Neutrophil (primary cell): Measurements from ENCODE around the gene NAXE.
A peak's percentile ranks its signal among the peaks of the same experiment; 100 is the strongest.
"Not testable (repeated sequence)": the region's sequence is repeated elsewhere in the genome, so short reads cannot be mapped to it uniquely, and the experiment has no call there.

Experiments used
- H3K27ac ChIP-seq: fragments of 200-600 bp; sonication (generic); 2 replicates; pipeline ENCODE4 v1.5.1; 2016; ENCODE audit warnings: mild to moderate bottlenecking, moderate library complexity
- H3K27me3 ChIP-seq: fragments of 200-600 bp; sonication (generic); 2 replicates; pipeline ENCODE4 v1.6.0; 2016; ENCODE audit warnings: mild to moderate bottlenecking
- H3K36me3 ChIP-seq: fragments of 200-600 bp; sonication (generic); 2 replicates; pipeline ENCODE4 v1.5.1; 2017
- H3K4me1 ChIP-seq, 2 experiments: fragments of 200-600 bp in 1 of 2; sonication (generic) in 1 of 2; 1 replicate in 1 of 2; 2 replicates in 1 of 2; pipeline versions ENCODE4 v1.5.1 to v1.6.1; 2013 to 2016; ENCODE audit warnings: low read depth in 1 of 2, low read length in 1 of 2, mild to moderate bottlenecking in 1 of 2, moderate library complexity in 1 of 2; ENCODE audit not compliant: control insufficient read depth in 1 of 2, insufficient read depth in 1 of 2
- H3K4me3 ChIP-seq, 2 experiments: fragments of 200-600 bp in 1 of 2; sonication (generic) in 1 of 2; 1 replicate in 1 of 2; 2 replicates in 1 of 2; pipeline ENCODE4 v1.5.1; 2013 to 2016; ENCODE audit warnings: low read depth in 1 of 2, low read length in 1 of 2, mild to moderate bottlenecking in 1 of 2, moderate library complexity in 1 of 2
- H3K9me3 ChIP-seq: fragments of 200-600 bp; sonication (generic); 2 replicates; pipeline ENCODE4 v1.5.1; 2016
- TF ChIP-seq, protein P1 (sequence below): fragments of 200-600 bp; sonication (generic); IDR thresholded peaks from 2 replicates; pipeline ENCODE4 v1.5.1; 2016; ENCODE audit warnings: antibody characterized with exemption

NAXE gene

DNA sequence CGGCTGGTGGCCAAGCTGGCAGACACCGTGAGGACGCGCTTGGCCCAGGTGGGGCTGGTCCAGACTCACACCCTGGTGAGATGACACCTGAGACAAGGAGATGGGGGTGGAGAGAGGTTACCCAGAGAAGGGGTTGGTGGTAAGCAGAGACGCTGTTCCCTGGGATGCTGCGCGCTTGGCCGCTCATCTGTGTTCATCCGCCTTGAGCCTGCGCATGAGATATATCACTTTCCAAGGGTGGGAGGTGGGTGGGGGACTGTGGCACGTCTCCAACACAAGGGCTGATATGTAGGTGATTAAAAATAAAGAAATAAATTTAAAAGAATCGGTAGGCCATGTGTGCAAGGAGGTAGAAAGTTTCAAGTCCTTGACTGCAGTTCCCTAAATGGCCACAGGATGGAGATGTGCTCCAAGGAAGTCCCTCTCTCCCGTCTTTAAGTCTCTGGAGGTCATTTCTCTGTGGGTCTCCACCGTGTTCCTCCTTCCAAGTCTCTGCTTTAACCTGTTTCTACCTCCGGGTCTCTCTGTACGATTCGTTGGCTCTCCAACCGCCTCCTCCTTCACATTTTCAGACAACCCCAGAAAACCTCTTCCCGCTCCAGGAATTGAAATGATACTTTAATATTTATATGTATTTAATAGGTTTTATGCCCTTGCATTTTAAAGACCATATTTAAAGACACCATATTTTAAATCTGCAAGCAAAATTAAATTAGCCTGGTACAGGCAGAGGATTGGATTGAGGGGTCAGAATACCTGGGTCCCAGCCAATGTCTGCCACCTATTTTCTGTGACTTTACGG is 7.6 kb upstream of the NAXE start:
- no peaks in the 10 kb centered on the region for H3K36me3 ChIP-seq
- TF ChIP-seq, protein P1, sequence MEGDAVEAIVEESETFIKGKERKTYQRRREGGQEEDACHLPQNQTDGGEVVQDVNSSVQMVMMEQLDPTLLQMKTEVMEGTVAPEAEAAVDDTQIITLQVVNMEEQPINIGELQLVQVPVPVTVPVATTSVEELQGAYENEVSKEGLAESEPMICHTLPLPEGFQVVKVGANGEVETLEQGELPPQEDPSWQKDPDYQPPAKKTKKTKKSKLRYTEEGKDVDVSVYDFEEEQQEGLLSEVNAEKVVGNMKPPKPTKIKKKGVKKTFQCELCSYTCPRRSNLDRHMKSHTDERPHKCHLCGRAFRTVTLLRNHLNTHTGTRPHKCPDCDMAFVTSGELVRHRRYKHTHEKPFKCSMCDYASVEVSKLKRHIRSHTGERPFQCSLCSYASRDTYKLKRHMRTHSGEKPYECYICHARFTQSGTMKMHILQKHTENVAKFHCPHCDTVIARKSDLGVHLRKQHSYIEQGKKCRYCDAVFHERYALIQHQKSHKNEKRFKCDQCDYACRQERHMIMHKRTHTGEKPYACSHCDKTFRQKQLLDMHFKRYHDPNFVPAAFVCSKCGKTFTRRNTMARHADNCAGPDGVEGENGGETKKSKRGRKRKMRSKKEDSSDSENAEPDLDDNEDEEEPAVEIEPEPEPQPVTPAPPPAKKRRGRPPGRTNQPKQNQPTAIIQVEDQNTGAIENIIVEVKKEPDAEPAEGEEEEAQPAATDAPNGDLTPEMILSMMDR: peak; percentile 85
- no peaks in the 10 kb centered on the region for H3K9me3 ChIP-seq
- H3K27me3 ChIP-seq: no peaks in the 10 kb centered on the region
- H3K4me1 ChIP-seq: no peaks in the 10 kb centered on the region
- no peak overlapping the region for H3K4me3 ChIP-seq
- H3K27ac ChIP-seq: no peak overlapping the region

DNA sequence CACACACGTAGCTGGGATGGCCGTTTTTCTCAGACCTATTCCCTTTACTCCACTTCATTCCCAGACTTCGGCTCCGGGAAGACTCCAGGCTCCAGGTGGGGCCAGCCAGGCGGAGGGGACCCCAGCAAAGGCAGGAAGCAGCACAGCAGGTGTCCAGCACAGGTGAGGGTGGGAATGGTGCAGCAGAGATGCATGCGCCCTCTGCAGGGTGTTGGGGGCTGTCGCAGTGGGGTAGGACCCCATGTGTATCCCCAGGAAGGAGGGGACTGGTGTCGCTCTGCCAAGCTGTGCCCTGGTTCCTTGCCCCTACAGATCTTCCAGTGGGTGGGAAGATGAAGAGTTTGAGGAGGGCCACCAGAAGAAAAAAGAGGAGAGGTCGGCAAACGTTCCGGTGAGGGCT is 6.8 kb upstream of the NAXE start:
- H3K4me1 ChIP-seq: no peaks in the 10 kb centered on the region
- no peaks in the 10 kb centered on the region for H3K27me3 ChIP-seq
- TF ChIP-seq, protein P1: no peak
- no peaks in the 10 kb centered on the region for H3K36me3 ChIP-seq
- no peak overlapping the region for H3K27ac ChIP-seq
- H3K4me3 ChIP-seq: no peak overlapping the region
- no peaks in the 10 kb centered on the region for H3K9me3 ChIP-seq

DNA sequence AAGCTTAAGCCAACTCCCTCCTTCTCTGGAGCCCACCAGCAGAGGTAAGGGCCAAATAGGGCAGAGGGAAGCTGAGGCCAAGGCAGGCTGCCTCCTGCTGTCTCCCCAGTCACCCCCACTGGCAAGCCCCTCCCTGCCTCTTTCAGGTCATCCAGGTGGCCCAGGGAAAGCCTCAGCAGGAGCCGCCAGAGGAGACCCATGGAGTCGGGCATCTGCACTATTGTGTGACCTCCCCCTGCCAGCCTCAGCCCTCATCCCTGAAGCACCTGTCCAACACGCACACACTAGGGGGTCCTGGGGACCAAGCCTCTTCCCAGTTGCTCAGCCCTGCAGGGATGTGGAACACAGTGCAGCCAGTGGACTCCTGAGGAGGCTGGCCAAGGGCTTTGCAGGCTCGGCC is 5.3 kb upstream of the NAXE start:
- no peak overlapping the region for H3K27ac ChIP-seq
- no peaks in the 10 kb centered on the region for H3K27me3 ChIP-seq
- H3K4me1 ChIP-seq: peaks cover 4 to 5% of the 10 kb centered on the region in 2 experiments

DNA sequence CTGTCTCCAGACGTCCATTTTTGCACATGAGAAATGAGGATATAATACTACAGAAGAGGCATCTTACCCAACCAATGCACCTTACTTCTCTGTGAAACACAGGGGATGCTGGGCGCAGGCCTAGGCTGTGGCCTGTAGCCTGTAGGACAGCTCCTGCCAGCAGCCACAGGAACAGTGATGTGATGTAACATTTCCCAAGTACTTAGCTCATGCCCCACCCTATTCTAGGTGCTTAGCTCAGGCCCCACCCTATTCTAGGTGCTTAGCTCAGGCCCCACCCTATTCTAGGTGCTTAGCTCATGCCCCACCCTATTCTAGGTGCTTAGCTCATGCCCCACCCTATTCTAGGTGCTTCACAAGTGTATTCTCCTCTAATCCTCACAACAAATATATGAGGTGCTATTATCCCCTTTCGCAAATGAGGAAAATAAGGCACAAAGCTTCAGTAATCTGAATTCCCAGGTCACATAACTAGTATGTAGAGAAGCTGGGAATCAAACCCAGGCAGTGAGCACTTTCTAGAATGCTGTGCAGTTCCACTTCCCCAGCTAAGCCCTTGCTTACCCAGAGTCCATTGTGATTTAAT is 4.6 kb upstream of the NAXE start:
- Histone ChIP-seq H3K27ac (no peak overlapping the region), H3K27me3 (no peaks in the 10 kb centered on the region), H3K4me1 (peaks cover 8% of the 10 kb centered on the region in 2 experiments), H3K9me3 (no peaks in the 10 kb centered on the region), H3K4me3 (no peak overlapping the region), H3K36me3 (no peaks in the 10 kb centered on the region)
- TF ChIP-seq, protein P1: no peak

More for the DNA sequence above, 5.3 kb upstream of the NAXE start:
- Histone ChIP-seq H3K4me3 (no peak overlapping the region), H3K9me3 (no peaks in the 10 kb centered on the region), H3K36me3 (no peaks in the 10 kb centered on the region)
- TF ChIP-seq, protein P1: no peak

DNA sequence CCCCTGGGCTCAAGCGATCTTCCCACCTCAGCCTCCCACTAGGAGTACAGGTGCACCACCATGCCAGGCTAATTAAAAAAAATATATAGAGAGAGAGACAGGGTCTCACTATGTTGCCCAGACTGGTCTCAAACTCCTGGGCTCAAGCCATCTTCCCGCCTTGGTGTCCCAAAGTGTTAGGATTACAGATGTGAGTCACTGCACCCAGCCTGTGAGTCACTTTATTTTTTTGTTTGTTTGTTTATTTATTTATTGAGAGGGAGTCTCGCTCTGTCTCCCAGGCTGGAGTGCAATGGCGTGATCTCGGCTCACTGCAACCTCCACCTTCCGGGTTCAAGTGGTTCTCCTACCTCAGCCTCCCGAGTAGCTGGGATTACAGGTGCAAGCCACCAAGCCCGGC is 3.6 kb upstream of the NAXE start:
- not testable (repeated sequence) for H3K27me3 ChIP-seq, H3K9me3 ChIP-seq, H3K4me3 ChIP-seq, H3K36me3 ChIP-seq, H3K27ac ChIP-seq
- peaks cover 11 to 12% of the 10 kb centered on the region in 2 experiments for H3K4me1 ChIP-seq

DNA sequence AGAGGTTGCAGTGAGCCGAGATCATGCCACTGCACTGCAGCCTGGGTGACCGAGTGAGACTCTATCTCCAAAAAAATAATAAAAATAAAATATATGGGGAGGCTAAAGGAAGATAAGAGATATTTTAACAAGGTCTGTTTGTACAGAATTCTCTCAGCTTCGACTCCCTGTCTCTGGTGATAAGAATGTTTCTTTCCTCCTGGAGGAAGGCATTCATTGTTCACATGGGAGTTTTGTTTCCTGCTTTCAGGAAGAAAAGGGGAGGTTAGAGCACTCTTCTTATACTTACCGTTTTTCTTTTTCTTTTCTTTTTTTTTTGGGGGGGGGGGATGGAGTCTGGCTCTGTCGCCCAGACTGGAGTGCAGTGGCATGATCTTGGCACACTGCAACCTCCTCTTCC is 2.0 kb upstream of the NAXE start:
- Histone ChIP-seq H3K27me3 (no peaks in the 10 kb centered on the region), H3K4me1 (peaks cover 11 to 12% of the 10 kb centered on the region in 2 experiments), H3K27ac (no peak overlapping the region), H3K9me3 (no peaks in the 10 kb centered on the region), H3K4me3 (no peak overlapping the region), H3K36me3 (no peaks in the 10 kb centered on the region)
- TF ChIP-seq, protein P1: no peak
